MV-4-11 (cell line): ENCODE results near the gene ZYG11B.
"Not testable (repeated sequence)": the region's sequence is repeated elsewhere in the genome, so short reads cannot be mapped to it uniquely, and the experiment has no call there.

Experiments used
- DNase-seq: peaks from one replicate; lab custom pipeline; 2025; lab: John Stamatoyannopoulos, UW

Gene ZYG11B

DNA sequence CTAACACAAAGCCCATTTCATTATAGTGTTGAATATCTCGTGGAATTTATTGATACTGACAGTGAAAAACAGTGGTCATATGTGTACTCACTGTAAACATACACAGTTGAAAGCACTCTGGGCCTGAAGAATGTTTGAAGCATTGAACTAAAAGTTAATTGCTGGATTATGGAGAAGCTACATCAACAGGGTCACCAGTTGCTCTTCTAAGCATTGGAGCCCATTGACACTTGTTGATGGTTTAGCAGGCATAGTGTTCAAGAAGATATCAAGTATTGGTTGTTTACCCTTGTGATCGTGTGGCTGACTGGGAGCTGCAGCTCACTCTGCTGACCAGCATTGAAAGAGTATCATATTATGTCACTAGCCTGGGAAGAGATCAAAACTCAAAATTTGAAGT, 126.6 kb downstream of the ZYG11B start:
- no peak for DNase-seq

DNA sequence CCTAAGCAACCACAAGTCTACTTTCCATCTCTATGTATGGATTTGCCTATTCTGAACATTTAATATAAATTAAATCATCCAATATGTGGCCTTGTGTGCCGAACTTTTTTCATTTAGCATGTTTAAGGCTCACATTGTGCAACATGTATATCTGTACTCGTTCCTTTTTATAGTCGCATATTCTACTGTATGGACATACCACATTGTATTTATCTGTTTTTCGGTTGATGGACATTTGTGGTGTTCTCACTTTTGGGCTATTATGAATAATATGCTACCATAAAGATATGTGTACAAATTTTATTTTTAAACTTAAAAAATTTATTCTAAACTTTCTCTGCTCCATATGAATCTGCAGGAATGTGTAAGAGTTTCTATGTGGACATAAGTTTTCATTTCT, 129.3 kb downstream of the ZYG11B start:
- DNase-seq, result no peak

DNA sequence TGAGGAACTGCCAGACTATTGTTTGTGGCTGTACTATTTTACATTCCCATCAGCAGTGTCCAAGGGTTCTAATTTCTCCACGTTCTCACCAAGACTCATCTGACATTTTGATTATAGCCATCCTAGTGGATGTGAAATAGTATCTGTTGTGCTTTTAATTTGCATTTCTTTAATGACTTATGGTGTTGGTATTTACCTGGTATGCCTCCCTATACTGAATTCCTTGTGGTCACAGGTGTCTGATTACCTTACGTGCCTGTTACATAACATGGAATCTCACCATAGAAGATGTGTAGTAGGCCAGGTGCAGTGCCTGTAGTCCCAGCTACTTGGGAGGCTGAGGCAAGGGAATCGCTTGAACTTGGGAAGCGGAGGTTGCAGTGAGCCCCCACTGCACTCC, 129.8 kb downstream of the ZYG11B start:
- no peak for DNase-seq

DNA sequence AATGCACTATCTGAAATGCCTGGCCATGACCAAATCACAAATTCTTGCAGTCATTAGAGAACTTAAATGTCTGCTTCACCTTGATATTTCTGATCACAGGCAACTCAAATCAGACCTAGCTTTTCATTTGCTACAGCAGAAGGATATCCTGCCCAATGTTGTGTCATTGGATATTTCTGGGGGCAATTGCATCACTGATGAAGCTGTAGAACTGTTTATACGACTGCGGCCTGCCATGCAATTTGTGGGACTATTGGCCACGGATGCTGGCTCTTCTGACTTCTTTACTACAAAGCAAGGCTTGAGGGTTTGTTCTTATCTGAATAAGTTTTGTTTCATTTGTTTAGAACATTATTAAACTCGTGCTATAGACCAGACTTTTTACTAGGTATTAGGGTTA, 131.2 kb downstream of the ZYG11B start:
- no peak for DNase-seq

DNA sequence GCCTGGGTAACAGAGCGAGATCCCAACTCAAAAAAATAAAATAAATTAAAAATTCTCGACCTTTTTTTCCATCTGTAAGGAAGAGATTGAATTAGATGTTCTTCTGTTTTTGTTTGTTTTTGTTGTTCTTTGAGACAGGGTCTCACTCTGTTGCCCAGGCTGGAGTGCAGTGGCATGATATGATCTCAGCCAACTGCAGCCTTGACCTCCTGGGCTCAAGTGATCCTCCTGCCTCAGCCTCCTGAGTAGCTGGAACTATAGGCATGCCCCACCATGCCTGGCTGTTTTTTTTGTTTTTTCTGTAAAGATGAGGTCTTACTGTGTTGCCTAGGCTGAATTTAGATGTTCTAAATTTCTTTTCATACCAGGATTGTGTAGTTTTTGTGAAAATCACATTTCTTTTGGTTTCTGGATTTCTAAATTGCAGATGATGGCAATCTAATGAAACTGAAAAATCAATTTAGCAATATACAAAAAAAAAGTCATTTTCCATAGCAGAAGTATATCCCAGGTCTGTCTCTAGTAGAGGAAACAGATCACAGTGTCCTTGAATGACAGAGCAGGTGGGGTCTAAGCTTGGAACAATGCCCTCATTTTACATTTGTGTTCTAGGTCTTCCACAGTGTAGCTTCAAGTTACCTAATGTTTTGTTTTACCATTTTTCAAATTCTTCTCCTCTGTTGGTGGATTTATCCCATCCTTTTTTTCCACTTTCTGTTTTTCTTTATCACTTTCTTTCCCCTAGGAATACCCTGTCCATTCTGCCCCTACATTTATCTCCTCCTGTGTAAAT, 136.6 kb downstream of the ZYG11B start:
- DNase-seq, result no peak

DNA sequence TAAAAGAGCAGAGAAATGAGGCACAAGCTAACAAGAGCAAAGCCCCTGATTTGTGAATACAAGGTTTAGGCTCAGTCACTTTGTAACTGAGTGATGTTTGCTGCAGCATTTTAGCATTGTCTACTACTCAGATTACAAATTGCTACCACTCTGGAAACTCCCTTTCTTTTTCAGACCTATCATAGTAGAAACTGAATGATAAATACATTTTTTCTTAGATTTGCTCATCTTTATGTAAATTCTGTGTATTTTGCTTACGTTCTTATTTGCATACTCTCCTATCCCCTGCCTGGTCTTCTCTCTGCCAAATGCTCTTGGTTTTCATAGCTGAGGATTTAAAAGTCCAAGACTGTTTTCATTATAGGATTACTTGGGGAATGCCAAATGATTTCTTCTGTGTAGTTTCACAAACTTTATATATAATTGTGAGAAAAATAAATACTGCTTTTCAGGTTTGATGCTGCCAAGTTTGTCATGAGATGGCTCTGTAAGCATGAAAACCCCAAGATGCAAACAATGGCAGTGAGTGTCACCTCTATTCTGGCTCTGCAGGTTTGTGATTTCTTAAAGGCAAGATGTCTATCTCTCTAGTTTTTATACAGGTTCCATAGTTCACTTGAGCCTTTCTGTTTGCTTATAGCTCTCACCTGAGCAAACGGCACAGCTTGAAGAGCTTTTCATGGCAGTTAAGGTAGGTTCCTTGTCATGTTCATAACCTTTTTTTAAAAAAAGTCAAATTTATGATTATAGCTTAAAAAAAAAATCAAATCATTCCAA, 141.0 kb downstream of the ZYG11B start:
- DNase-seq, result no peak

DNA sequence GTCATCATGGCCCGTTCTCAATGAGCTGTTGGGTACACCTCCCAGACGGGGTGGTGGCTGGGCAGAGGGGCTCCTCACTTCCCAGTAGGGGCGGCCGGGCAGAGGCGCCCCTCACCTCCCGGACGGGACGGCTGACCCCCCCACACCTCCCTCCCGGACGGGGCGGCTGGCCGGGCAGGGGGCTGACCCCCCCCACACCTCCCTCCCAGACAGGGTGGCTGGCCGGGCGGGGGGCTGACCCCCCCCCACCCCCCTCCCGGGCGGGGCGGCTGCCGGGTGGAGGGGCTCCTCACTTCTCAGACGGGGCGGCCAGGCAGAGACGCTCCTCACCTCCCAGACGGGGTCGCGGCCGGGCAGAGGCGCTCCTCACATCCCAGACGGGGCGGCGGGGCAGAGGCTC, 143.5 kb downstream of the ZYG11B start:
- not testable (repeated sequence) for DNase-seq

DNA sequence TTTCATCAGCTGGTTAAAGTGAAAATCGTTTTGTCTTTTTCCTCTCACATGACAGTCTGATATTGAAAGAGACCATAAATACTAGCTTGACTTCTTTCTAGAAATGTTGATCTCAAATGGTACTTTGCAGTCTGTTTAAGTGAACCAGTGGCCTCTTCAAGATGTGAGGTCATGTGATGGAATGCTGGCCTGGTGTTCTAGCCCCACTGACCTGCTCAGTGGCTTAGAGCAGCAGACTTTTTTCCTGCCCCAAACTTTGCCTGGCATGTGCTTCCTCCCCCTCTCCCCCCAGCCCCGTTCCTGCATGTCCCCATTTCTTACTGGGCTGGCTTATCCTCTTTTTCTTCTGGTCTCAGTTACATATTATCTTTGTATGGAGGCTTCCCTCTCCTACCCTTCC, 150.6 kb downstream of the ZYG11B start:
- DNase-seq, result no peak
